Cerebellar nuclear complex (tissue), 1 donor: Measurements from ENCODE around the gene ZNF598.
A peak's percentile ranks its signal among the peaks of the same experiment; 100 is the strongest.
"Not testable (repeated sequence)": the region's sequence is repeated elsewhere in the genome, so short reads cannot be mapped to it uniquely, and the experiment has no call there.

ENCODE experiments used
- DNase-seq, 2 experiments: peaks; one replicate each; lab custom pipeline; 2025; lab: John Stamatoyannopoulos, UW

The ZNF598 gene

DNA sequence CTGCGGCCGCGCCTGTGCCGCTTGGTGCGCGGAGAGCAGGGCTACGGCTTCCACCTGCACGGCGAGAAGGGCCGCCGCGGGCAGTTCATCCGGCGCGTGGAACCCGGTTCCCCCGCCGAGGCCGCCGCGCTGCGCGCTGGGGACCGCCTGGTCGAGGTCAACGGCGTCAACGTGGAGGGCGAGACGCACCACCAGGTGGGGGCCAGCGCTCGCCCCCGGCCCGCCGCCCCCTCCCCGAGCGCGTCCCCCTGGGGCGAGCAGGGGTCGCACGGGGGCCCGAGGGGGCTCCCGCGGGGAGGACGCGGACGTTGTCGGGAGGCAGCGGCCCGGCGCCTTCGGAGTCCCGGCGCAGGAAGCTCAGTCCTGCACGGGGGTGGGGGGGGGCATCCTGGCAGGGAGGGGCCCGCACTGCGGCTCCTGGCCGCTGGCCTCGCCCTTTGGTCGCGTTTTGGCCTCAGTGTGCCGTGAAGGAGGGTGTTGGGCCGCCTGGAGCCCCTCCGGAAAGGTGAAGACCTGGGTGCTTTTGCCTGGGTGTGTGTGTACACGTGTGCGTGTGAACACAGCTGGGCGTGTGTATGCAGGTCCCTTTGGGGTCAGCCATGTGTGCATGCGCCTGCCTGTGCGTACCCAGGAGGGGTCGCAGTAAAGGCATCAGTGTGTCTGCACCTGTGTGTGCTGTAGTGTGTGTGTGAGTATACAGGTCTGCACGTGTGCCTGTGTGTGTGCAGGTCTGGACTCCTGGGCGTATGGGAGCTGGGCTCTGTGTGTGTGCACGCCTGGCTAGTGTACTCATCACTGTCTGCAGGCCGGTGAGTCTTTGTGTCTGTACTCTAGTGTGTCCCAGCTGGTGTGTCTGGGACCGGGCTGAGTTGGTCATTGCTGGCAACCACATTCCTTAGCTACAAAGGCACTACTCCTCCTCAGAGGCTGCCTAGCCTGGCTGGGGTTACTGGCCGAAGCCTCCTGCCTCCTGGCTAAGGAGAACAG is 17.7 kb upstream of the ZNF598 start:
- no peak for DNase-seq

GRCh38 chr16:2026461-2027023 is 16.9 kb upstream of the ZNF598 start, which contains the start of gene NHERF2:
NHERF2 (plus strand) TSS chr16:2026902; CDS start chr16:2027006, 104 bp downstream.
- no peak for DNase-seq

- no peak for DNase-seq
These were observed 16.3 kb upstream of the ZNF598 start for GRCh38 chr16:2025878-2026460.

DNA sequence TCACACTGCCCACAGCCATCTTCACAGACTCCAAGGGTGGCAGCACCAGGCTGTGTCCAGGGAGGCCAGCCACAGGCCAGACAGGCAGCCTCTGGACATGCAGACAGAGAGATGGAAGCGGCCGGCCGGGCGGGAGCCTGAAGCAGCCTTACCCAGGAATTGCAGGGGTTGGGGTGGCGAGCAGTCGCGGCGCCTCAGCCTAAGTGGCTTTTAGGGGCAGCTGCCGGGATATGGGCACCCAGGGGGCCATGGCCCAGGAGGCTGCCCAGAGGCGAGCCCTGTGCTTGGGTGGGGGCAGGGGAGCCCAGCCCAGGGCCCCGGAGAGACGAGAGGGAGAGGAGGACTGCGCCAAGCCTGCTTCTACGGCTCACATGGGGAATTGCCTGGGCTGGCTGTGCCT is 15.6 kb upstream of the ZNF598 start:
- no peak for DNase-seq

DNA sequence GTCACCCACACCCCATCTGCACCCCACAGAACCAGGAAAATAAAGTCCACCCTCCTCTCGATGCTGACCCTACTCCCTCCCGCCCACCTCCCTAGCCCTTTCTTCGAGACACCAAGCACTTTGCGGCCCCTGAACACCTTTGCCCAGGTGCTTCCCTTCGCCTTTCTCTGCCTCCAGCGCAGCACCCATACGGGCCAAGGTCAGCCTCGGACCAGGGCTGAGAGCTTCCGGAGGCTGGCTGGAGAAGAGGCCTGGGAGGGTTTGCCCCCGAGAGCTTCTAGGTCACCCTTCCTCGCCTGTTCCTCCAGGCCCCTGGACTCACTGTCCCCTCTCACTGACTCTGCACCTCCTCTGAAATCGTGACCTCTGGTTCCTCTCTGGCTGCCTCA is 14.4 kb upstream of the ZNF598 start:
- DNase-seq: no peak

GRCh38 chr16:2023092-2024031 is 13.7 kb upstream of the ZNF598 start:
- DNase-seq: peak in 1 of 2 experiments; percentile 74

GRCh38 chr16:2022723-2023091 is 13.1 kb upstream of the ZNF598 start:
- no peak for DNase-seq

- no peak for DNase-seq
These were observed 10.6 kb upstream of the ZNF598 start for GRCh38 chr16:2019921-2020831.

- no peak for DNase-seq
These were observed 9.9 kb upstream of the ZNF598 start, which contains the start of gene NPW for GRCh38 chr16:2019518-2019920. NPW (plus strand) TSS chr16:2019785.

DNA sequence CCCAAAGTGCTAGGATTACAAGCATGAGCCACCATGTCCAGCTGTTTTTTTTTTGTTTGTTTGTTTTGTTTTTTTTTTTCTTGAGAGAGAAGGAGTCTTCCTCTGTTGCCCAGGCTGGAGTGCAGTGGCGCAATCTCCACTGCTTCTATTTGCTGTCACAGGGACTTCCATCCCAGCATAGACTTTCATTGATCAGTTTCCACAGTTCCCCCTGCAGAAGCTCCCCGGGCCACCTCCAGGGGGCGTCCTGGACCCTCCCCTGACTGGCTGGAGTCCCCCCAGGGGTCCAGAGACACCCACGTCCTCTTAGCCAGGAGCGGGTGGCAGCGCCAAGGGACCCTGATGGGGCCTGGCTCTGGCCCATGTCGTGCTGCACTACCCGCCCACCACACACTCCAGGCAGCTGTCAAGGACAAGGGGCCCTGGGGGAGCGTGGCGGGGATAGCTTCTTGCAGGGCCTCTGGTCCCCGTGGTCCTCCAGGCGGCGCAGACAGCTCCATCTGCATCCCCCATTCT is 6.8 kb upstream of the ZNF598 start:
- DNase-seq: no peak

DNA sequence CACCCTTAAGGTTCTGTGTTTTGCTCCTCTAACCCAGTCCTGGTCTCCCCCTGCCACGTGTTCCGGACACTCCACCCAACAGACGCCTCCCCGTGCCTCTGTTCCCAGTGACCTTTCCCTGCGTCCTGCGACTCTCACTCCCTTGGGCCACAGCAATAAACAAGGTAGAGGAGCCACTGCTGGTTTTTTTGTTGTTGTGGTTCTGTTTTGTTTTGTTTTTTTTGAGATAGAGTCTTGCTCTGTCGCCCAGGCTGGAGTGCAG is 6.3 kb upstream of the ZNF598 start:
- no peak for DNase-seq

- no peak for DNase-seq
These were observed 5.7 kb upstream of the ZNF598 start for GRCh38 chr16:2015117-2015946.

DNA sequence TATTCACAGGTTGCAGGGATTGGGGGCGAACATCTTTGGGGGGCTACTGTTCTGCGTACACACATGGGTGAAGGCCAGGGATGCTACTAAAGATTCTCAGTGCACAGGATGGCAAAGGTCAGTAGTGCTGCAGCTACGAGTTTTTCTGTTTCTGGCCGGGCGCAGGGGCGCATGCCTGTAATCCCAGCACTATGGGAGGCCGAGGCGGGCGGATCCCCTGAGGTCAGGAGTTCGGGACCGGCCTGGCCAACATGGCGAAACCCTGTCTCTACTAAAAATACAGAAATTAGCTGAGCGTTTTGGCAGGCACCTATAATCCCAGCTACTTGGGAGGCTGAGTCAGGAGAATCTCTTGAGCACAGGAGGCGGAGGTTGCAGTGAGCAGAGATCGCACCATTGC is 3.9 kb upstream of the ZNF598 start:
- no peak for DNase-seq

- not testable (repeated sequence) for DNase-seq
These were observed 2.1 kb upstream of the ZNF598 start for GRCh38 chr16:2011726-2012125.

DNA sequence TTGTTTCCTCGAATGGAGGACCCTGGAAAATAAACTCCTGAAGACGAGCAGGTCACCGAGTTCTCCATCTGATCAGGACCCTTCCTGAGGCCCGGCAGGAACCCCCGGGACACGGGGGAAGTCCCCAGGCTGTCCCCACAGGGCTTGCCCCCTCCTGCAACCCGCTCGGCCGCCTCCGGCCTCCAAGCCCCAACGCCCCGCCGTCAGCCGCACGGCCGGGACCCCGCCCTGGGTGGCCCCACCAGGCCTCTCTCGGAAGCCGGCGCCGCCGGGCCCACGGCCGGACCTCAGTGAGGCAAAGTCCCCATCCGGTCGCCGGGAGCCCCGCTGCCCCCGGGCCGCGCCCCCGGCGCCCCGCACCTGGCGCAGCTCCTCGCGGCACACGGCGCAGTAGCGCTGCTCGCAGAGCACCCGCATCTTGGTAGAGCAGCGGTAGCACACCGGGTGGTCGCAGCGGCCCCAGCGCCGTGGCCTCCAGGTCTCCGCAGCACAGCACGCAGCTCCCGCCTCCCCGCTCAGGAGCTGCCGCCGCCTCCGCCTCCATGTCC is 383 bp downstream of the ZNF598 start:
- no peak for DNase-seq

- no peak for DNase-seq
These were observed 924 bp downstream of the ZNF598 start for GRCh38 chr16:2008631-2009163.

DNA sequence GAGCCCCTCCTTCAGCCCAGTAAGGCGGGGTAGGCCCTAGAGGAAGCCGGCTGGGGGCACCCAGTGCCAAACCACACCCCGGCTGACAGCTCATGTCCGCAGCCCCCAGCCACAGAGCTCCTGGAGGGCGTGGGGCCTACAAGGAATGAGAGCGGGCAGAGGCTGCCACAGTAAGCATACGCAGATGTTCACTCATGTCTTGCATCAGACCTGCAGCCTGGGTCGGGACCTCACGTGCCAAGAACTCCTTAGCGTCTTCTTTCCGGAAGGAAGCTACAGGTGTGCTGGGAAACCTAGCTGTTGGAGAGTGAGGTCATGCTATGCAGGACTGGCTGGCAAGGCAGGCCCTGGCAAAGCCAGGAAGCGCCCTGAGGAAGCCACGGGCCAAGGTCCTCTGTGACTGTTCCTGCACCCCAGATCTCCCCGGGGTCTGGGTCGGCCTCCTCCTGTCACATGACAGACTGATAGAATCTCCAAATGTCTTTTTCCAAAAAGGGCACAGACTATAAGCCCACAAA is 1.6 kb downstream of the ZNF598 start:
- no peak for DNase-seq

GRCh38 chr16:2007081-2007836 is 2.4 kb downstream of the ZNF598 start:
- no peak for DNase-seq
